ENCODE measurements around the gene IRX2. TPM values are rescaled to one million over a fixed set of nuclear protein-coding genes. Genes with fewer than 3 reads are reported as not detected.

IRX2 gene
- total RNA-seq, 1 donor from 2014 or later, result 9.1 TPM

GRCh38 chr5:2747363-2748162 lies 3.9 kb downstream of the IRX2 start:
- TF ChIP-seq CTCF (IDR thresholded peaks at IDR 0.05), result no peak
- no peak overlapping the region for H3K27ac Mint-ChIP-seq (ENCODE audit: unreplicated experiment)
- no peaks in the 10 kb centered on the region for H3K9me3 Mint-ChIP-seq (ENCODE audit: low read depth)
- no peaks in the 10 kb centered on the region for H3K27me3 Mint-ChIP-seq (ENCODE audit: low read depth)
- peaks cover 13% of the 10 kb centered on the region for H3K36me3 Mint-ChIP-seq (ENCODE audit: low read depth)
- no peak for DNase-seq (ENCODE audit: low spot score)
- H3K4me3 Mint-ChIP-seq (ENCODE audit: unreplicated experiment), result no peak overlapping the region
- H3K4me1 Mint-ChIP-seq (ENCODE audit: low read depth), result peaks cover 18% of the 10 kb centered on the region

- DNase-seq (ENCODE audit: low spot score), result no peak
- Mint-ChIP-seq H3K4me3 (ENCODE audit: unreplicated experiment) (no peak overlapping the region), H3K36me3 (ENCODE audit: low read depth) (peaks cover 13% of the 10 kb centered on the region), H3K4me1 (ENCODE audit: low read depth) (peaks cover 15% of the 10 kb centered on the region), H3K9me3 (ENCODE audit: low read depth) (no peaks in the 10 kb centered on the region), H3K27ac (ENCODE audit: unreplicated experiment) (no peak overlapping the region), H3K27me3 (ENCODE audit: low read depth) (no peaks in the 10 kb centered on the region)
- peak; percentile 52 for TF ChIP-seq CTCF (IDR thresholded peaks at IDR 0.05)
Observed at GRCh38 chr5:2746561-2747032, 4.9 kb downstream of the IRX2 start.

GRCh38 chr5:2744485-2744884 lies 7.0 kb downstream of the IRX2 start:
- H3K36me3 Mint-ChIP-seq (ENCODE audit: low read depth), result peaks cover 12% of the 10 kb centered on the region
- no peak overlapping the region for H3K27ac Mint-ChIP-seq (ENCODE audit: unreplicated experiment)
- no peak for TF ChIP-seq CTCF (IDR thresholded peaks at IDR 0.05)
- H3K27me3 Mint-ChIP-seq (ENCODE audit: low read depth), result no peaks in the 10 kb centered on the region
- DNase-seq (ENCODE audit: low spot score), result no peak
- no peak overlapping the region for H3K4me3 Mint-ChIP-seq (ENCODE audit: unreplicated experiment)
- H3K4me1 Mint-ChIP-seq (ENCODE audit: low read depth), result peaks cover 7% of the 10 kb centered on the region
- no peaks in the 10 kb centered on the region for H3K9me3 Mint-ChIP-seq (ENCODE audit: low read depth)

GRCh38 chr5:2742921-2743679 lies 8.4 kb downstream of the IRX2 start:
- no peak overlapping the region for H3K27ac Mint-ChIP-seq (ENCODE audit: unreplicated experiment)
- no peak for DNase-seq (ENCODE audit: low spot score)
- H3K9me3 Mint-ChIP-seq (ENCODE audit: low read depth), result no peaks in the 10 kb centered on the region
- no peak overlapping the region for H3K4me3 Mint-ChIP-seq (ENCODE audit: unreplicated experiment)
- TF ChIP-seq CTCF (IDR thresholded peaks at IDR 0.05), result no peak
- no peaks in the 10 kb centered on the region for H3K27me3 Mint-ChIP-seq (ENCODE audit: low read depth)
- H3K4me1 Mint-ChIP-seq (ENCODE audit: low read depth), result peaks cover 4% of the 10 kb centered on the region
- H3K36me3 Mint-ChIP-seq (ENCODE audit: low read depth), result peaks cover 9% of the 10 kb centered on the region

GRCh38 chr5:2741956-2742355 lies 9.5 kb downstream of the IRX2 start:
- Mint-ChIP-seq H3K4me3 (ENCODE audit: unreplicated experiment) (no peak overlapping the region), H3K9me3 (ENCODE audit: low read depth) (no peaks in the 10 kb centered on the region), H3K36me3 (ENCODE audit: low read depth) (peaks cover 9% of the 10 kb centered on the region), H3K27ac (ENCODE audit: unreplicated experiment) (no peak overlapping the region), H3K4me1 (ENCODE audit: low read depth) (peaks cover 4% of the 10 kb centered on the region), H3K27me3 (ENCODE audit: low read depth) (no peaks in the 10 kb centered on the region)
- DNase-seq (ENCODE audit: low spot score), result no peak
- no peak for TF ChIP-seq CTCF (IDR thresholded peaks at IDR 0.05)
